CD14-positive monocyte (primary cell): Measurements from ENCODE around the gene TOMM5. TPM values are rescaled to one million over a fixed set of nuclear protein-coding genes. Genes with fewer than 3 reads are reported as not detected.

Experiments used
- DNase-seq, 3 donors: peaks; one replicate each; pipeline ENCODE4 v3.0.0-alpha.2; 2011 to 2022
- H2AFZ ChIP-seq: 2 replicates; pipeline ENCODE4 v1.6.0; 2012; ENCODE audit warnings: mild to moderate bottlenecking, low read depth, low read length, inconsistent platforms; ENCODE audit not compliant: insufficient read depth, poor library complexity, severe bottlenecking
- H3K27ac ChIP-seq, 2 donors: 1 replicate in 1 of 2; 2 replicates in 1 of 2; pipeline ENCODE4 v1.5.1; 2012 to 2013; ENCODE audit warnings: low read length in 2 of 2, control low read depth in 1 of 2, inconsistent platforms in 1 of 2, low read depth in 1 of 2, mild to moderate bottlenecking in 1 of 2
- H3K27me3 ChIP-seq, 2 donors: one replicate each; pipeline versions ENCODE4 v1.6.0 to v1.6.1; 2011 to 2013; ENCODE audit warnings: low read length in 2 of 2; ENCODE audit not compliant: control insufficient read depth in 2 of 2, insufficient read depth in 2 of 2
- H3K36me3 ChIP-seq, 2 donors: replicated peaks in 1 of 2; 1 replicate in 1 of 2; 2 replicates in 1 of 2; pipeline versions ENCODE4 v1.5.1 to v1.6.1; 2012 to 2013; ENCODE audit warnings: low read length in 2 of 2, control low read depth in 1 of 2, inconsistent platforms in 1 of 2, mild to moderate bottlenecking in 1 of 2; ENCODE audit not compliant: insufficient read depth in 2 of 2, control insufficient read depth in 1 of 2
- H3K4me1 ChIP-seq, 2 donors: 1 replicate in 1 of 2; 2 replicates in 1 of 2; pipeline versions ENCODE4 v1.5.1 to v1.6.1; 2012 to 2013; ENCODE audit warnings: low read length in 2 of 2, control low read depth in 1 of 2, inconsistent platforms in 1 of 2, mild to moderate bottlenecking in 1 of 2, moderate library complexity in 1 of 2; ENCODE audit not compliant: insufficient read depth in 2 of 2, control insufficient read depth in 1 of 2
- H3K4me2 ChIP-seq: replicated peaks from 2 replicates; pipeline ENCODE3; 2012; ENCODE audit warnings: low read length, moderate library complexity, mild to moderate bottlenecking; ENCODE audit not compliant: poor library complexity, severe bottlenecking; ENCODE audit errors: extremely low read depth
- H3K4me3 ChIP-seq, 3 experiments: fragments of 200-600 bp in 1 of 3; sonication (generic) in 1 of 3; replicated peaks in 1 of 3; 1 replicate in 2 of 3; 2 replicates in 1 of 3; pipeline ENCODE4 v1.5.1; 2011 to 2013; ENCODE audit warnings: low read length in 3 of 3, mild to moderate bottlenecking in 3 of 3, control low read depth in 2 of 3, low read depth in 2 of 3, inconsistent platforms in 1 of 3, moderate library complexity in 1 of 3
- H3K79me2 ChIP-seq: 2 replicates; pipeline ENCODE4 v1.6.0; 2012; ENCODE audit warnings: mild to moderate bottlenecking, control low read depth, inconsistent platforms, low read length, moderate library complexity; ENCODE audit not compliant: insufficient read depth
- H3K9ac ChIP-seq: 2 replicates; pipeline ENCODE4 v1.6.0; 2017; ENCODE audit warnings: low read length, mild to moderate bottlenecking; ENCODE audit not compliant: insufficient read depth, poor library complexity, severe bottlenecking
- H3K9me3 ChIP-seq, 2 donors: replicated peaks in 1 of 2; 1 replicate in 1 of 2; 2 replicates in 1 of 2; pipeline versions ENCODE4 v1.5.1 to v1.6.1; 2012 to 2013; ENCODE audit warnings: low read length in 2 of 2, control low read depth in 1 of 2; ENCODE audit not compliant: control insufficient read depth in 1 of 2, insufficient read depth in 1 of 2
- H4K20me1 ChIP-seq: 2 replicates; pipeline ENCODE4 v1.6.0; 2012; ENCODE audit warnings: mild to moderate bottlenecking, low read length, control low read depth, moderate library complexity; ENCODE audit not compliant: insufficient read depth
- H3K27ac Mint-ChIP-seq, 7 donors: one replicate each; pipeline ENCODE4 v1.8.0; 2020; ENCODE audit warnings: mild to moderate bottlenecking in 7 of 7, mixed read lengths in 7 of 7, moderate library complexity in 6 of 7, inconsistent platforms in 2 of 7
- H3K27me3 Mint-ChIP-seq, 3 donors: one replicate each; pipeline ENCODE4 v1.8.0; 2021 to 2022; ENCODE audit warnings: low read depth in 3 of 3, mild to moderate bottlenecking in 3 of 3, mixed read lengths in 3 of 3, moderate library complexity in 3 of 3, inconsistent platforms in 1 of 3
- H3K36me3 Mint-ChIP-seq, 2 donors: one replicate each; pipeline ENCODE4 v1.8.0; 2020; ENCODE audit warnings: mixed read lengths in 2 of 2, inconsistent platforms in 1 of 2, mild to moderate bottlenecking in 1 of 2
- H3K4me1 Mint-ChIP-seq: one replicate; pipeline ENCODE4 v1.8.0; 2020; ENCODE audit warnings: mild to moderate bottlenecking, mixed read lengths
- H3K4me3 Mint-ChIP-seq, 2 donors: one replicate each; pipeline ENCODE4 v1.8.0; 2020; ENCODE audit warnings: mild to moderate bottlenecking in 2 of 2, mixed read lengths in 2 of 2, moderate library complexity in 1 of 2
- H3K9me3 Mint-ChIP-seq, 7 donors: one replicate each; pipeline ENCODE4 v1.8.0; 2020 to 2022; ENCODE audit warnings: mixed read lengths in 7 of 7, mild to moderate bottlenecking in 6 of 7, moderate library complexity in 6 of 7, inconsistent platforms in 2 of 7
- WGBS: methylation state at CpG from one replicate; pipeline ENCODE4 v1.1.5; 2013; ENCODE audit warnings: missing lambda C conversion rate; ENCODE audit not compliant: insufficient coverage; 5-methylcytosine and 5-hydroxymethylcytosine counted together
- intact Hi-C, 2 donors: fragments of 100-400 bp; cut with micrococcal nuclease; formaldehyde crosslinking; loops; one replicate each; pipeline versions ENCODE4 v1.15.0 to v1.15.1; 2023
- polyA plus RNA-seq, 3 donors: library from polyadenylated mRNA; depleted of rRNA in 1 of 3; unstranded in 2 of 3; stranded (reverse) in 1 of 3; fragments of 300-500 nt in 2 of 3; fragments of >200 nt in 1 of 3; fragmentation: Illumina TruSeq in 2 of 3; gene quantifications; 1 replicate in 2 of 3; 2 replicates in 1 of 3; pipeline ENCODE4 v1.2.3, GENCODE V29; 2012 to 2021
- TF ChIP-seq, protein P1 (sequence below): fragments of 200-600 bp; IDR thresholded peaks from one replicate; pipeline ENCODE4 v1.8.0; 2022; ENCODE audit warnings: antibody characterized with exemption, mild to moderate bottlenecking

The TOMM5 gene
- polyA plus RNA-seq, 3 donors: 35.0 to 117 (median 112) TPM

DNA sequence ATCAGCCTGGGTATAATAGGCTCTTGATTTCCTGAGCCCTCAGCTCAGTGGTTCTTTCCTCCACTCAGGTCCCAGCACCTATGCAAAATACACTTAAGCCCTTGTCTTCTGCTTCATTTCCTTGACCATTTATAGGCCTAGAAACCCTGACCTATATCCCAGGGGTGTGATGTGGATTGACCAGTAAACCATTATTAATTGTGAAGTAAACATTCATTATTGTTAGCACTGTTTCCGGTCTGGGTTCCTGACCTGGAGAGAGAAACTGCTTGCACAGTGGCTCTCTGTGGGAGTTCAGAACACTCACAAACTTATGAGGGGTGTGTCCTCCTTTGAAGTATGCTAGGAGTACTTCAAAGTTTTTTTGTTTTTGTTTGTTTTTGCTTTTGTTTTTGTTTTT, 19.6 kb upstream of the TOMM5 start:
- H3K36me3 Mint-ChIP-seq: no peaks in the 10 kb centered on the region
- TF ChIP-seq, protein P1, sequence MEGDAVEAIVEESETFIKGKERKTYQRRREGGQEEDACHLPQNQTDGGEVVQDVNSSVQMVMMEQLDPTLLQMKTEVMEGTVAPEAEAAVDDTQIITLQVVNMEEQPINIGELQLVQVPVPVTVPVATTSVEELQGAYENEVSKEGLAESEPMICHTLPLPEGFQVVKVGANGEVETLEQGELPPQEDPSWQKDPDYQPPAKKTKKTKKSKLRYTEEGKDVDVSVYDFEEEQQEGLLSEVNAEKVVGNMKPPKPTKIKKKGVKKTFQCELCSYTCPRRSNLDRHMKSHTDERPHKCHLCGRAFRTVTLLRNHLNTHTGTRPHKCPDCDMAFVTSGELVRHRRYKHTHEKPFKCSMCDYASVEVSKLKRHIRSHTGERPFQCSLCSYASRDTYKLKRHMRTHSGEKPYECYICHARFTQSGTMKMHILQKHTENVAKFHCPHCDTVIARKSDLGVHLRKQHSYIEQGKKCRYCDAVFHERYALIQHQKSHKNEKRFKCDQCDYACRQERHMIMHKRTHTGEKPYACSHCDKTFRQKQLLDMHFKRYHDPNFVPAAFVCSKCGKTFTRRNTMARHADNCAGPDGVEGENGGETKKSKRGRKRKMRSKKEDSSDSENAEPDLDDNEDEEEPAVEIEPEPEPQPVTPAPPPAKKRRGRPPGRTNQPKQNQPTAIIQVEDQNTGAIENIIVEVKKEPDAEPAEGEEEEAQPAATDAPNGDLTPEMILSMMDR: no peak
- no peaks in the 10 kb centered on the region for H3K9me3 Mint-ChIP-seq
- Histone ChIP-seq H3K79me2 (no peaks in the 10 kb centered on the region), H3K4me1 (no peaks in the 10 kb centered on the region), H3K9me3 (no peaks in the 10 kb centered on the region), H3K27me3 (peaks cover 3 to 5% of the 10 kb centered on the region in 2 donors), H3K27ac (no peak overlapping the region), H3K36me3 (no peaks in the 10 kb centered on the region), H3K9ac (no peak overlapping the region), H3K4me3 (no peak overlapping the region), H2AFZ (no peak overlapping the region), H4K20me1 (no peaks in the 10 kb centered on the region), H3K4me2 (no peak overlapping the region)
- H3K27me3 Mint-ChIP-seq: peaks cover 3 to 19% (median 10%) of the 10 kb centered on the region in 3 donors
- no peak for DNase-seq
- intact Hi-C loops: no loop called here
- H3K27ac Mint-ChIP-seq: no peak overlapping the region
- no peaks in the 10 kb centered on the region for H3K4me1 Mint-ChIP-seq
- H3K4me3 Mint-ChIP-seq: no peak overlapping the region
- WGBS: no CpG with 5 or more reads among the region's 1 CpG

GRCh38 chr9:37611014-37611413, 18.6 kb upstream of the TOMM5 start:
- Histone ChIP-seq H3K27me3 (peaks cover 3 to 5% of the 10 kb centered on the region in 2 donors), H3K4me2 (no peak overlapping the region), H2AFZ (no peak overlapping the region), H3K9me3 (no peaks in the 10 kb centered on the region), H3K36me3 (no peaks in the 10 kb centered on the region), H4K20me1 (no peaks in the 10 kb centered on the region), H3K79me2 (no peaks in the 10 kb centered on the region), H3K4me3 (no peak overlapping the region), H3K9ac (no peak overlapping the region), H3K27ac (no peak overlapping the region), H3K4me1 (no peaks in the 10 kb centered on the region)
- no peak for DNase-seq
- Mint-ChIP-seq H3K27me3 (peaks cover 5 to 19% (median 13%) of the 10 kb centered on the region in 3 donors), H3K4me1 (no peaks in the 10 kb centered on the region), H3K27ac (no peak overlapping the region), H3K4me3 (no peak overlapping the region), H3K36me3 (no peaks in the 10 kb centered on the region), H3K9me3 (no peaks in the 10 kb centered on the region)
- intact Hi-C loops: no loop called here
- TF ChIP-seq, protein P1: no peak
- no CpG with 5 or more reads among the region's 6 CpGs for WGBS
